Thymus (tissue), 11 donors: Measurements from ENCODE around the gene HECW1. TPM values are rescaled to one million over a fixed set of nuclear protein-coding genes. Genes with fewer than 3 reads are reported as not detected.

ENCODE experiments used
- DNase-seq, 9 donors: peaks; one replicate each; pipeline ENCODE4 v3.0.0-alpha.2; 2013; ENCODE audit warnings: low spot score in 9 of 9, low read depth in 6 of 9, missing footprints in 1 of 9
- H3K27ac ChIP-seq, 2 donors: one replicate each; pipeline ENCODE4 v1.5.1; 2013; ENCODE audit warnings: control low read depth in 1 of 2, low read depth in 1 of 2, low read length in 1 of 2, mild to moderate bottlenecking in 1 of 2, moderate library complexity in 1 of 2
- H3K27me3 ChIP-seq, 2 donors: one replicate each; pipeline ENCODE4 v1.5.1; 2013; ENCODE audit warnings: low read length in 1 of 2; ENCODE audit not compliant: control insufficient read depth in 2 of 2, insufficient read depth in 1 of 2
- H3K36me3 ChIP-seq, 2 donors: one replicate each; pipeline ENCODE4 v1.5.1; 2013; ENCODE audit warnings: low read length in 1 of 2, mild to moderate bottlenecking in 1 of 2, moderate library complexity in 1 of 2; ENCODE audit not compliant: control insufficient read depth in 2 of 2, insufficient read depth in 2 of 2
- H3K4me1 ChIP-seq, 2 donors: one replicate each; pipeline ENCODE4 v1.5.1; 2013; ENCODE audit warnings: low read length in 2 of 2; ENCODE audit not compliant: control insufficient read depth in 2 of 2, insufficient read depth in 2 of 2
- H3K4me3 ChIP-seq, 2 donors: one replicate each; pipeline ENCODE4 v1.5.1; 2013; ENCODE audit warnings: low read length in 2 of 2, control low read depth in 1 of 2, mild to moderate bottlenecking in 1 of 2
- H3K9me3 ChIP-seq, 2 donors: one replicate each; pipeline ENCODE4 v1.5.1; 2013; ENCODE audit warnings: low read length in 1 of 2, mild to moderate bottlenecking in 1 of 2; ENCODE audit not compliant: control insufficient read depth in 2 of 2, insufficient read depth in 1 of 2
- WGBS: extraction: QIAGEN DNeasy Blood & Tissue Kit; methylation state at CpG from one replicate; pipeline ENCODE4 v1.1.7; 2013; 5-methylcytosine and 5-hydroxymethylcytosine counted together
- polyA plus RNA-seq: library from polyadenylated mRNA; stranded (reverse); fragments of 200-250 nt; gene quantifications from one replicate; pipeline ENCODE4 v1.2.3, GENCODE V29; 2013
- total RNA-seq: library from RNA; stranded (reverse); fragments of 120-200 nt; gene quantifications from one replicate; pipeline ENCODE4 v1.2.4, GENCODE V29; 2013
- donor health status: healthy.

The HECW1 gene
- total and polyA plus RNA-seq, 2 donors, result 0.05 to 0.23 TPM

DNA sequence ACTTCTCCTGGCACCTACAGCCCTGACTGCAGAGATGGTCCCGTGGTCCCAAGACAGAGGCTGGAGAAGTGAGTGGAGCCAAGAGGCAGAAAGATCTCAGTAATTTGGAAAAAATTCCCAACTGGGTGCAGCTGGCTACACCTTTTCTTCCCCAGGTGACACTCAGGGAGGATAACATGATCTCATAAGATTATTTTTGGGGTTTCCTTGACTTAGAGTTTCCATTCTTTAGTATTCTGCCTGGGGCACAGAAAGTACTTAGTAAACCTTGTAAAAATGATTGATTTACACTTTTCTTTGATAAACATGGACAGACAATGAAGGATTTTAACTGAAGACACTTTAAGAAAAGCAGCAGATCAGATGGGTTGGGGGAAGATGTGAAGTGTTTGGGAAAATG is 38.6 kb downstream of the HECW1 start:
- Histone ChIP-seq H3K9me3 (no peaks in the 10 kb centered on the region), H3K4me1 (no peaks in the 10 kb centered on the region), H3K27ac (no peak overlapping the region), H3K36me3 (no peaks in the 10 kb centered on the region), H3K4me3 (no peak overlapping the region), H3K27me3 (no peaks in the 10 kb centered on the region)
- 96% methylated on average over 1 of the region's 1 CpG for WGBS
- no peak for DNase-seq

DNA sequence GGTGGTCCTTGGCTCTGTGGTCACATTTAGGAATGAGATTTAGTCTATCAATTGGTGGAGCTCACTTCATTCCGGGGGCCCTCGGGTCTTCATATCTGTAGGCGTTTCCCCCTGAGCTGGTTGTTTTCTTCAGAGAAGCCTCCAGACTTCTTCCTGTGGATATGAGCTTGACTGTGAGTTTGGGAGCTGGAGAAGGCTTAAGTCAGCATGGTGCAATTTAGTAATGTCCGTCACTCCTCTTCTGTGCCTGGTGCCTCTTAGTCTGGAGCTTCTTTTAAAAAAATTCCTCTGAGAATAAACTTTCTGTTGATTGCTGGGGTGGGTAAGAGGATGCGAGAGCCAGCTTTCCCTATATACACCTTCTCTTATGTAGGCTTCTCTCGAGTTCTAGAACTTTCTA is 40.2 kb downstream of the HECW1 start:
- Histone ChIP-seq H3K4me1 (no peaks in the 10 kb centered on the region), H3K9me3 (no peaks in the 10 kb centered on the region), H3K27me3 (no peaks in the 10 kb centered on the region), H3K27ac (no peak overlapping the region), H3K4me3 (no peak overlapping the region), H3K36me3 (no peaks in the 10 kb centered on the region)
- no peak for DNase-seq
- 76% methylated on average over 6 of the region's 6 CpGs for WGBS

DNA sequence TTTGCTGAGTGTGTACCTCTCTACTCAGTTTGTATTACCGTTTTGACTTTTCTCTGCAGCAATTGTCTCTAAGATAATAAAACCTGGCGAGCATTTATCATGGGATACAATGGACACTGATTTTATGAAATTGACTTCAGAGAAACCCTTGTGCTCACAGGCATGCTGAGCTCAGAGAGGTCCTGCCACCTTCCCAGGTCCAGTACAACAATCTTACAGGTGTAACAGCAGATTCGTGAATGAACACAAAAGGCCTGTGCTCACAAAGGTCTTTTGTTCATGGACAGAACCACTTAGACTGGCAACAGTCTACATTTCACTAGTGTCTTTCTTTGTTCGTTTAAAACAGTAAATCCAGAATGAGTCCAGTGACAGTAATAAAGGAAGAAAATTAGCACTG is 43.2 kb downstream of the HECW1 start:
- Histone ChIP-seq H3K9me3 (no peaks in the 10 kb centered on the region), H3K36me3 (no peaks in the 10 kb centered on the region), H3K27ac (no peak overlapping the region), H3K4me3 (no peak overlapping the region), H3K4me1 (no peaks in the 10 kb centered on the region), H3K27me3 (no peaks in the 10 kb centered on the region)
- 93% methylated on average over 4 of the region's 4 CpGs for WGBS
- no peak for DNase-seq

DNA sequence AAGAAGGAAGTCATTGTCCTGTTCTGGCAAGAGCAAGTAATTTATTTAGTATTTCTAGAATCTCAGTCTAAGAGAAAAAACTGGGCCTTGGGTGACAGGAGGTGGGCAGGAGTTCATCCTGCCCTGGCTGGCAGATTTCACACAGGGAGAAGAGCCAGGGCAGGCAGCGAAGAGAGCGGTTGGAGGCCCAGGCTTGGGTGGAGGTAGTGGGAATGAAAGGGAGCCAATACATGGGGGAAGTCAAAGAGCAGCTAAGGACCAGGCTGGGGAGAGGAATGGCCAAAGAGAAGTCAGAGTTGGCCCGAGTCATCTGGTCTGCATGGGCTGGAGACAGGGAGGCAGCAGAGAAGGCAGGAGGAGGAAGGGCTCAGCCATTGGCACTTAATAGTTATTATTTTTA is 51.4 kb downstream of the HECW1 start:
- no peak for DNase-seq
- no peaks in the 10 kb centered on the region for H3K27me3 ChIP-seq
- no peaks in the 10 kb centered on the region for H3K9me3 ChIP-seq
- no peaks in the 10 kb centered on the region for H3K4me1 ChIP-seq
- no peak overlapping the region for H3K4me3 ChIP-seq
- no peak overlapping the region for H3K27ac ChIP-seq
- H3K36me3 ChIP-seq, result no peaks in the 10 kb centered on the region
- 96% methylated on average over 3 of the region's 3 CpGs for WGBS

DNA sequence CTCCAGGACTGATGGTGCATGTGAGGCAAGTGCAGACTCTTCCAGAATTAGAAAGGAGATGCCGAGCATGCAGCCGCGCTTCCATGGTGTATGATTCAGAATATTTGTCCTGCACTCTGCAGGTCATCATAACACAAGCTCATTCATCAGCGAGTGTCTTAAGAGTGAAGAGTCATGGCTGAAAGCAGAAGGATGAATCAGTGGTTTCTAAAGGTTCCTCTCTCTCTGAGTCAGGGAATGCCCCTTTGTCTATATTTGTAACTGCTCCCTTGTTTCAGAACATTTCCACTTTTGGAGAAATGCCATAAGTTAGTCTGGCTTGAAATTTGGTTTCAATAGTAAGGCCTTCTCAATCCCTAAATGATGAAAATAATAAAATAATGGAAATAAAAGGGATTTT is 52.3 kb downstream of the HECW1 start:
- no peaks in the 10 kb centered on the region for H3K27me3 ChIP-seq
- 84% methylated on average over 4 of the region's 4 CpGs for WGBS
- H3K27ac ChIP-seq, result no peak overlapping the region
- peak in 1 of 9 donors; percentile 19 for DNase-seq
- no peaks in the 10 kb centered on the region for H3K9me3 ChIP-seq
- no peak overlapping the region for H3K4me3 ChIP-seq
- no peaks in the 10 kb centered on the region for H3K4me1 ChIP-seq
- H3K36me3 ChIP-seq, result no peaks in the 10 kb centered on the region

DNA sequence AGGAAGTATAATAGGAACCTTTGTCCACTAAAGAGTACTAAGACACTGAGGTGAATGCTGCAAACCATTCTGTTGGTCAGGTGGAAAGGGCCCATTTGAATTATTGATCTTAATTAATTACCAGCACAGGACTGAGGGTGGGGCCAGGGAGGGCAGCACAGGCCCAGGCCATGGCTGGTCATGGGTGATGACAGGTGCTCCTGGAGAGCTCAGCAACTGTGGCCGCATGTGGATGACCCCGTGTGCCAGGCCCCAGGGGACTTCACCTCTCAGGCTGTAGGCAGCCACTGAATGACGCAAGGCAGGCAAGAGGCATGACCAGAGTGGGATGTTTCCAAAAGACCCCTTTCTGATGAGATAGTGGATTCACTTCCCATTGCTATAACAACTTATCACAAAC is 54.2 kb downstream of the HECW1 start:
- H3K27me3 ChIP-seq, result no peaks in the 10 kb centered on the region
- no peaks in the 10 kb centered on the region for H3K36me3 ChIP-seq
- no peak overlapping the region for H3K27ac ChIP-seq
- 96% methylated on average over 3 of the region's 3 CpGs for WGBS
- no peak for DNase-seq
- no peaks in the 10 kb centered on the region for H3K9me3 ChIP-seq
- no peak overlapping the region for H3K4me3 ChIP-seq
- H3K4me1 ChIP-seq, result no peaks in the 10 kb centered on the region

DNA sequence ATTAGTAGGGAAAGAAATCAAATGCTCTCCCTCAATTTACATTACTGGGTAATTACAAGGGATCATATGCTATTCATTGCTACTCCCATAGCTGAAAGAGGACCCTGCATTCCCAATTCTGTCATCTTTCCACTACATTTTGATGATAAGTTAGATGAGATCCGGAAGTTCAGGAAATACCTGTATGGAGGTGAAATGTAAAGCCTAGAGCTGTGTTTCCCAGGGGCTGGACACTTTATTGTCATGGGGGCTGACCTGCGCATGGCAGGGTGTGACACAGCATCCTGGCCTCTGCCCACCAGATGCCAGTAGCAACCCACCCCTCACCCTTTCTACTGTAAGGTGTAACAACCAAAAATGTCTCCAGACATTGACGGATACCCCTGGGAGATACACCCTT is 56.6 kb downstream of the HECW1 start:
- DNase-seq, result no peak
- H3K27me3 ChIP-seq, result no peaks in the 10 kb centered on the region
- no peaks in the 10 kb centered on the region for H3K4me1 ChIP-seq
- H3K27ac ChIP-seq, result no peak overlapping the region
- no peak overlapping the region for H3K4me3 ChIP-seq
- H3K36me3 ChIP-seq, result no peaks in the 10 kb centered on the region
- 96% methylated on average over 3 of the region's 3 CpGs for WGBS
- no peaks in the 10 kb centered on the region for H3K9me3 ChIP-seq

DNA sequence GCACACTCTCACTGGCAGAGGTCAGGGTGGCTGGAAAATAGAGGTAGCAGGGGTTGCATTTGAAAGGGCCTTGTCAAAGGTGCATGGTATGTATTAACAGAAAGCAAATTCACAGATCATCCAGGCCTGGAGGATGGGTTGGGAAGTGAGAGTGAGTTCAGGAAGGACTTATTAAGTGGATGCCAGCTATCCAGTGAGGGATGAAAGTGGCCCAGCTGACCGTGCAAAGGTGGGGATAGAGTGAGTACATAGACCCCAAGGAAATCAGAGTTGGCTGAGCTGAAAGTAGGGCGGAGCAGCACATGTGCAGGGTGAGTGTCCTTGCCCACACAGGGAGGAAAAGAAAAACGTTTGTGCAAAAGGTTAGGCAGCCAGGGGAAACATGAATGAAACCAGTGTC is 58.1 kb downstream of the HECW1 start:
- no peak overlapping the region for H3K27ac ChIP-seq
- H3K36me3 ChIP-seq, result no peaks in the 10 kb centered on the region
- no peak for DNase-seq
- no peaks in the 10 kb centered on the region for H3K27me3 ChIP-seq
- H3K9me3 ChIP-seq, result no peaks in the 10 kb centered on the region
- 63% methylated on average over 3 of the region's 3 CpGs for WGBS
- no peak overlapping the region for H3K4me3 ChIP-seq
- no peaks in the 10 kb centered on the region for H3K4me1 ChIP-seq

DNA sequence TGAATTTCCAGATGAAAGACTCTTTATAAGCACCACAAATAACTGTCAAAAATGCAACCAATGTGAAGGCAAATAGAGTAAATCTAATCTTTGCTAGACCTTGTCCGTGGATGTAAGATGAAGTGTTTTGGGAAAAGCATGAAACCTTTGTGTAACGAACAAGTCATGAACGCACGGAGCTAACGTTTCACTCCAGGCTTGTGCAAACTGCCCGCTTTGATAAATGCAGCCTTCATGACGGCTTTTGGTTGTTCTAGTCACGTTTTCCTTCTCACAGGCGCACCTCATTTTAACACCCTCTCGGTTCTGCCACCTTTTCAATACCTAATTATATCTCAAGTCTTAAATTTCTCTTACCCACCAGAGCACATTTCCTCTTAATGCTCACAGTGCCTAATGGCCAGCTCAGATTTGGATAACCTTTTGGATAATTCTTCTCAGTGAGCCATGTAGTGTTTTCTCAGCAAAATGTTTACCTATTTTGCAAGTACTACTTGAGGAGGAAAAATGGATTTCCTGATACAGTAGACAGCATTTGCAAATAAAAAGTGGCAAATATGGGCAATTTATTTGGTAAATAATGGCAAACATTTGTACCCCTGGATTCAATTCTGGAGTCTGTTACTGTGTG is 63.2 kb downstream of the HECW1 start:
- no peak overlapping the region for H3K4me3 ChIP-seq
- DNase-seq, result no peak
- WGBS, result 92% methylated on average over 10 of the region's 10 CpGs
- H3K36me3 ChIP-seq, result no peaks in the 10 kb centered on the region
- no peak overlapping the region for H3K27ac ChIP-seq
- H3K9me3 ChIP-seq, result no peaks in the 10 kb centered on the region
- H3K27me3 ChIP-seq, result no peaks in the 10 kb centered on the region
- no peaks in the 10 kb centered on the region for H3K4me1 ChIP-seq

DNA sequence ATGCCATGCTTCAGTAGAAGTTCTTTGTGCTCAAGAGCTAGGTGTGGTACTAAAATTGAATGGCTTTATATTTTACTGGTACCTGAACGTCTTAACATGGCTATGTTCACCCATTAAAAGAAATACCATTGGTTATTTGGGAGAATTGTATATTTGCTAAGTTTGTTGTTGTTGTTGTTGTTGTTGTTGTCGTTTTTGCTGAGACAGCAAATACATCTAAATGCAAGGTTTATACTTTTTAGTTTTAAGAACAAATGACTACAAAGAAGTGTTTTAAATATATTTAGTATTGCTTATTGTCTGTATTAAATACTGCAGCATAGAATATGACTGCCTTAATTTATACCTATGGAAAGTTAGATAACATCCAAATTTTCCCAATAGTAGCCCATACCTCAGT is 66.9 kb downstream of the HECW1 start:
- no peaks in the 10 kb centered on the region for H3K36me3 ChIP-seq
- no peak overlapping the region for H3K4me3 ChIP-seq
- WGBS, result 81% methylated on average over 2 of the region's 2 CpGs
- no peak overlapping the region for H3K27ac ChIP-seq
- H3K9me3 ChIP-seq, result no peaks in the 10 kb centered on the region
- H3K27me3 ChIP-seq, result no peaks in the 10 kb centered on the region
- DNase-seq, result no peak
- H3K4me1 ChIP-seq, result no peaks in the 10 kb centered on the region
